HG03439 (cell line): Measurements from ENCODE around the gene LPA.
"Not testable (repeated sequence)": the region's sequence is repeated elsewhere in the genome, so short reads cannot be mapped to it uniquely, and the experiment has no call there.

Experiments used
- ATAC-seq: cut with Tn5 transposase; IDR thresholded peaks from one replicate; pipeline ENCODE4 v1.9.1; 2021; ENCODE audit warnings: mild to moderate bottlenecking, moderate library complexity; ENCODE audit not compliant: unreplicated experiment

The LPA gene, protein sequence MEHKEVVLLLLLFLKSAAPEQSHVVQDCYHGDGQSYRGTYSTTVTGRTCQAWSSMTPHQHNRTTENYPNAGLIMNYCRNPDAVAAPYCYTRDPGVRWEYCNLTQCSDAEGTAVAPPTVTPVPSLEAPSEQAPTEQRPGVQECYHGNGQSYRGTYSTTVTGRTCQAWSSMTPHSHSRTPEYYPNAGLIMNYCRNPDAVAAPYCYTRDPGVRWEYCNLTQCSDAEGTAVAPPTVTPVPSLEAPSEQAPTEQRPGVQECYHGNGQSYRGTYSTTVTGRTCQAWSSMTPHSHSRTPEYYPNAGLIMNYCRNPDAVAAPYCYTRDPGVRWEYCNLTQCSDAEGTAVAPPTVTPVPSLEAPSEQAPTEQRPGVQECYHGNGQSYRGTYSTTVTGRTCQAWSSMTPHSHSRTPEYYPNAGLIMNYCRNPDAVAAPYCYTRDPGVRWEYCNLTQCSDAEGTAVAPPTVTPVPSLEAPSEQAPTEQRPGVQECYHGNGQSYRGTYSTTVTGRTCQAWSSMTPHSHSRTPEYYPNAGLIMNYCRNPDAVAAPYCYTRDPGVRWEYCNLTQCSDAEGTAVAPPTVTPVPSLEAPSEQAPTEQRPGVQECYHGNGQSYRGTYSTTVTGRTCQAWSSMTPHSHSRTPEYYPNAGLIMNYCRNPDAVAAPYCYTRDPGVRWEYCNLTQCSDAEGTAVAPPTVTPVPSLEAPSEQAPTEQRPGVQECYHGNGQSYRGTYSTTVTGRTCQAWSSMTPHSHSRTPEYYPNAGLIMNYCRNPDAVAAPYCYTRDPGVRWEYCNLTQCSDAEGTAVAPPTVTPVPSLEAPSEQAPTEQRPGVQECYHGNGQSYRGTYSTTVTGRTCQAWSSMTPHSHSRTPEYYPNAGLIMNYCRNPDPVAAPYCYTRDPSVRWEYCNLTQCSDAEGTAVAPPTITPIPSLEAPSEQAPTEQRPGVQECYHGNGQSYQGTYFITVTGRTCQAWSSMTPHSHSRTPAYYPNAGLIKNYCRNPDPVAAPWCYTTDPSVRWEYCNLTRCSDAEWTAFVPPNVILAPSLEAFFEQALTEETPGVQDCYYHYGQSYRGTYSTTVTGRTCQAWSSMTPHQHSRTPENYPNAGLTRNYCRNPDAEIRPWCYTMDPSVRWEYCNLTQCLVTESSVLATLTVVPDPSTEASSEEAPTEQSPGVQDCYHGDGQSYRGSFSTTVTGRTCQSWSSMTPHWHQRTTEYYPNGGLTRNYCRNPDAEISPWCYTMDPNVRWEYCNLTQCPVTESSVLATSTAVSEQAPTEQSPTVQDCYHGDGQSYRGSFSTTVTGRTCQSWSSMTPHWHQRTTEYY (N-terminal part only)

DNA sequence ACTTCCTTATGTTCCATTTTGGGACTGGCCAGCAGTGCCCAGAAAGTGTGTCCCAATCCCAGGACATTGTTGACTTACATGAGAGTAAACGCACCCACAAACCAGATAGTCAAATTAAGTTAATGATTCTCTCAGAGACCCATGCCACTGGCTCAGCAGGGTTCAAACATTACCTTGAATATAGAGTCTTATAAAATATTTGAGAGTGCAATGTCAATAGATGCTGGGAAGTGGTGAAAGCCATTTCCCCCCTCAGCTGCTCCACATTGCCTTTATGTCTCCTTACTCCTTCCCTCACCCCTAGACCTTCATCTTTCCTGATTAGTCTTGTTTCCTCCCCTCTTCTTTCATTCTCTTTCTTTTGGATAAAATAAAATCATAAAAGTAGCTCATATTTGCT lies at the start of gene LPA:
LPA (minus strand) TSS at position 78 of the 400 bp plus-strand sequence; CDS start at position 17, 61 bp downstream.
- not testable (repeated sequence) for ATAC-seq

DNA sequence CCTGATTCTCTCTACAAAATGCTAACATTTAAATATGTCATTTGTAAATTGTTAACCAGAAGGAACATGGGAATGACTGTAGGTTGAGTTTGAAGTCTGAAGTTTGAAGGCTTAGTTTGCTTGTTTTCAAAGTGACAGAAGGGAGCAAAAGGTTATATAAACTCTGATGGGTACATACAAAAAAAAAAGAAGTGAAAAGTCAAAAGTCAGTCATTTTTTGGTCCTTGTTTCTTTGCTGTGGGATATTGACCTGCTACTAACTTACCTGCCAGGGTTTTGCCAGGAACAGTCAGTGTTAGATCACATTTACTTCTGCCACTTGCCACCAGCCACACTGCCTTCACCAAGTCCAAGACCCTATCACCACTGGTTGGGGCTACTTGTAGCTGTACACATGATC lies 44.9 kb upstream of the LPA start:
- ATAC-seq = not testable (repeated sequence)

DNA sequence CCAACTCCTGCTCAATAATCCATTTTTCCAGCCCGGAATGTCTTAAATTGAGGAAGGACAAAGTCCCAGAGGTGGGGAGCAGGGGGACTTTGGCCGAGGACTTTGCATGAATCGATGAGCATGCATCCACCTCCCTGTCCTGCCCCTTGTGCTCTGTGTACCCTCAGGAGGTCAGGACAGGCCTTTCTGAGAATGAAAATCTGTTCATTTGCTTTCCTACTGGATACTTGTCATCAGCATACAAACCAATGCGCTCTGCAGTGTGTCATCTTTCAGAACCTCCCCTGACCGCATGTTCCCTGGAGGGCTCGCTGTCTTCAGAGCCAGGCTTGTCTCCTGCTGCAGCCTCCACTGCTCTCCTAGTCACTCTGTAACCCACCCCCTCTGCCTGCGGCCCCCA lies 40.6 kb upstream of the LPA start:
- not testable (repeated sequence) for ATAC-seq

DNA sequence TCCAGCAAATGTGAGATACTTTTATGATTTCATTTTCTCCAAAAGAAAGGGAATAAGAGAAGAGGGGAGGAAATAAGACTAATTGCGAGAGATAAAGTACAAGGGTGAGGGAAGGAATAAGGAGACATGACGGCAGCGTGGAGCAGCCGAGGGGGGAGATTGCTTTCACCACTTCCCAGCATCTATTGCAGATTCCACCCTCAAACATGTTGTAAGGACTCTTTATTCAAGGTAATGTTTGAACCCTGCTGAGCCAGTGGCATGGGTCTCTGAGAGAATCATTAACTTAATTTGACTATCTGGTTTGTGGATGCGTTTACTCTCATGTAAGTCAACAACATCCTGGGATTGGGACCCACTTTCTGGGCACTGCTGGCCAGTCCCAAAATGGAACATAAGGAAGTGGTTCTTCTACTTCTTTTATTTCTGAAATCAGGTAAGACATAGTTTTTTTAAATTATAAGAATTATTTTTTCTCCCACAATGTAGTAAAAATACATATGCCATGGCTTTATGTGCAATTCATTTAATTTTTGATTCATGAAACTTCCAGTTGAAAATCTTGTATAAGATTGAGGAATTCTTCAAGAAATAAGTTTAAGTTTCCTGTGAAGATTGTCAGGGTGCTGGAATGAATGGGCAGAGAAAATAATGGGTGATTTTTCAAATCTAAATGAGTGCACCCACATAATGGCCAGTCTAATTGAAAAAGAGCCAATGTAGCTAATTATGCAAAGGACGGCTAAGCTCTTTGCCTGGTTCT lies 38.0 kb upstream of the LPA start, which contains the start of gene PLG:
PLG (plus strand) TSS at position 327 of the 763 bp plus-strand sequence; CDS start at position 388, 61 bp downstream.
- ATAC-seq = not testable (repeated sequence)

DNA sequence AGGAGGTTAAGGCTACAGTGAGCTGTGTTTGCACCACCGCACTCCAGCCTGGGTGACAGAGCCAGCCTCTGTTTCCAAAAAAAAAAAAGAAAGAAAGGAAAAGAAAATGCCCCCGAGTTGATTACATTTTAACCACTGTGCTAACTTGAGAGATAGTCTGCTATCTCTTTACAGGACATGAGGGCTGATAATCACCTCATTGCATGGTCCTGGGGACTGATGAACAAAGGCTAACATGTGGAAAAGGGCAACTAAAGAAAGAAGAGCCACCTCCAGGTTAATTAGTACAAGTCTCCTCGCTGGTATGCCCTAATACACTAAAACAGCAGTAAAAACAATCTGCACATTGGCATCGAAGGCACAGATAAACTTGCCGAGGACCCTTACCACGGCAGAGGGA lies 33.8 kb upstream of the LPA start:
- no peak for ATAC-seq

DNA sequence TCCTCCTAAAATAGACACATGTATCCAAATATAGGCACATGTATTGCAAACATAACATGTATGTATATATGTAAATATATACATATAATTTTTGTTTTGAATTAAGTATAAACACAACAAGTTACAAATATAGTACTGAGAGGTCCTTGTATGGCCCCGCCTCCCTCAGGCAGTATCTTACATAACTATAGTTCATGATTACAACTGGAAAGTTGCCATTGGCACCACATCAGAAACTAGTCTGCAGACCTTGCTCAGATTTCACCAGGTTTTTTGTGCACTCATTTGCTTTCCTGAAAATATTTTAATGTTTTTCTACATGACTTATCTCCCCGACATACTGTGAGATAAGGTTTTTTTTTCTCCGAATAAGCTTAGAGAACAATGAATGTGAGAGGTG lies 32.8 kb upstream of the LPA start:
- ATAC-seq = not testable (repeated sequence)

DNA sequence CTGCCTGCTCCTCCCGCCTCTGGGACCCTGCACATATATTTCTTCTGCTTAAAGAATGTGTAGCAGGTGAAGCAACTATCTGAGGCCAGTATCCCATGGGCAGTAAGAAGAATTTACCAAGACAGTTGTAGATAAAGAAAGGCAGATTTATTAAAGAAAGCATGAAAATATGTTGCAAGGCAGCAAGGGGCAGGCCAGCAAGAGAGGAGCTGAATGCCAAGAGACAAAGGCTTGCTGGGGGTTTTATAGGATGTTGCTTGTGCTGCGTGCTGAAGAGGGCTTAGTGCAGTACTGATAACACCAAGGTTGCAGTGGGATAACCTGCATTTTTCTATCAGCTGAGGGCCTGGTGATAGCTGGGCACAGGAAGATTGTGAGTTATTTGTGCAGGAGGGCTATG lies 31.5 kb upstream of the LPA start:
- not testable (repeated sequence) for ATAC-seq

DNA sequence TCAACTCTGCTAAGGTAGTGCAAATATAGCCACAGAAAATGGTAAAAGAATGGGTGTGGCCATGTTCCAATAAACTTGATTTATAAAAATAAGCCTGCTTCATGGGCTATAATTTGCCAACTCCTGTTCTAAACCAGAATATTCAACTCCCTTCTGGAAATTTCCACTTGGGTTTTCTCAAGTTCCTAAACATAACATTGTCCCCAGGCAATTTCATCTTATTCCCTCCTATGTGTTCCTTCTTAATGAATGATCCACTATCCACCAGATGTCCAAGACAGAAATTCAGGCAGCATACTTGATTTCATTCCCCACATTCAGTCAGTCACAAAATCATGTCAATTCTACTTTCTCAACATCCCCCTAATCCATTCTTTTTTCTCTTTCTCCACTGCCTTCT lies 30.9 kb upstream of the LPA start:
- not testable (repeated sequence) for ATAC-seq

DNA sequence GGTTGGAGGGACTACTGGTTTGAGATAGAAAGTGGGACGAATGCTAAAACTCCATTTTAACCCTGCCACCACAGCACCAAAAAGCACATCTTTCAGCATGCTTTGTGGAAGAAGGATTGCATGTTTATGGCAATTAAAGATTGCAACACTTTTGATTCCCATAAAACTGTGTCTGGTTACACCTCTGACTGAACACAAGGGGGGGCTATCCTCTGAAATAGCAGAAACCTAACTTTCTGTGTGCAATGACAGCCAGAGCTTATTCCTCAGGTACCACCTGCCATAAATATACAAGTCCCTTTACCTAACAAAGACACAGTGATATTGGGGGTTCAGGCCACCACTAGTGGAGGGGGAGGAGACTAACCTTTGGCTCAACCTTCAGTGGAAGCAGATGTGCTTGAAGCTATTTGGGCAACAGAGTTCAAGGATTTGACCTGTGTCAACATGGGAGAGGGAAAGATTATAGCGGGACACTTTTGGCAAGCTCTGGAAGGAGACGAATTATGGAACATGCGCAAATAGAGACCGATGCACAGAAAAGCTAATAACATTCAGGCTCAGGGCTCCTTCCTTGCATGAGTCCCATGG lies 28.4 kb upstream of the LPA start:
- no peak for ATAC-seq

DNA sequence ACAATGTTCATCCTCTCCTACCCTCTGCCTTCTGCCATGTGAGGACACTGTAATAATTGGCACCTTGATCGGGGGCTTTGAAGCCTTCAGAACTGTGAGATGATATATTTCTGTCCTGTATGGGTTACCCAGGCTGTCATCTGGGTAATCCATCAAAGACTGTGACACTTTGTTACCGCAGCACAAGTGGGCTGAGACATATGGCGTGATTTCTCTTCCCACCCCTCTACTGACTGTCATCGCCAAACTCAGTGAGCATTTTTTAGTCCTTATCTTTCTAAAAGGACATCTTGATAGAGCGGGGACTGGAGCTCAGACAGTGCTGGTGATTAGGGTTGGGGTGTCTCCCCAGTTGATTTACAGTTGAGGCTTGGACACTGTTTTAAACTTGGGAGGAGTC lies 27.5 kb upstream of the LPA start:
- ATAC-seq = no peak

DNA sequence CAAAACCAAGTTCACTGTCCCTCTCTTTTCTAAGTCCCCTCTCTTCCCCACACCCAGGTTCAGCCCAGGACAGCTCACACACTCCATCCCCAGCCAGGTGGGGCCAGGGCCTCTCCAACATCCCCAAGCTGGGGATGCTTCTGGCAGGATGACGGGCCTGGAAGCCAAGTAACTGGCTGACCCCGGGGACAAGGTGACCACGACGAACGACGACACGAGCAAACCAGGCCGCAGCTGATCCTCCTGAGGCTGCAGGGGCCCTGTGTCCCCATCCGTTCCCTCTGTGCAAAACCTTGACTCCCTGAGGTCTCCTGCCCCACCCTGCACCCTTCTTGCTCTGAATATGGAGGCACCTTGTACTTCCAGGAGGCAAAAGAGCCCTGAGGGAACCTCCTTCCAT lies 26.4 kb upstream of the LPA start:
- ATAC-seq = no peak

DNA sequence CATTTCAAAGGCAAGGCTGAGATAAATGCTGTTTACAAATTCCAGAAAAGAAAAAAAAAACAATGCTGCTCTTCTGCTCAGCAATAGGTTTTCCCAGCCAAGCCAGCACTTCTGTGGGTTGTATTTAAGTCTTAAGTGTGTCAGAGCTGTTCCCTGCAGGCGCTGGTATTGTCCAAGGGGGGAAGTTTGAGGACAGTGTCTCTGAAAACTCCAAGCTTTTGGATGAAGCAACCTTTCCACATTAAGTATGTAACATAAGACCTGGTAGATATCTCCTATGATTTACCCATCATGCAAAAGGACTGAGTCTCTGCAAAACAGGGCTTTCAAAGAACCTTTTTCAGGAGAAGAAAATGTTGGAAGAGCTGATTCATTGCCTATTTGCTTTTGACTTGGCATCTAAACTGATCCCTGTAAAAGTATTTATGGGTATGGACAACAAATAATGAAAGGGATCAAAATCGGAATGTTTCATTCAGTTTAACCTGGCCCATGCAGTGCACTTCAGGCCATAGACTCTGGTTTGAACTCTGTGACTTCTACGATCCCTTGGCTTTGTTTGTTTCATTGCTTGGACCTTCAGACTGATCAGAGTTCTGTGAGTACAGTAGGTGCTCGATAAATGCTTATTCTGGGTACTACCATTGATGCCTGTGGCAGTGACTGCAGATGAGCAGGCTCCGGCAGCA lies 21.8 kb upstream of the LPA start:
- ATAC-seq = no peak

DNA sequence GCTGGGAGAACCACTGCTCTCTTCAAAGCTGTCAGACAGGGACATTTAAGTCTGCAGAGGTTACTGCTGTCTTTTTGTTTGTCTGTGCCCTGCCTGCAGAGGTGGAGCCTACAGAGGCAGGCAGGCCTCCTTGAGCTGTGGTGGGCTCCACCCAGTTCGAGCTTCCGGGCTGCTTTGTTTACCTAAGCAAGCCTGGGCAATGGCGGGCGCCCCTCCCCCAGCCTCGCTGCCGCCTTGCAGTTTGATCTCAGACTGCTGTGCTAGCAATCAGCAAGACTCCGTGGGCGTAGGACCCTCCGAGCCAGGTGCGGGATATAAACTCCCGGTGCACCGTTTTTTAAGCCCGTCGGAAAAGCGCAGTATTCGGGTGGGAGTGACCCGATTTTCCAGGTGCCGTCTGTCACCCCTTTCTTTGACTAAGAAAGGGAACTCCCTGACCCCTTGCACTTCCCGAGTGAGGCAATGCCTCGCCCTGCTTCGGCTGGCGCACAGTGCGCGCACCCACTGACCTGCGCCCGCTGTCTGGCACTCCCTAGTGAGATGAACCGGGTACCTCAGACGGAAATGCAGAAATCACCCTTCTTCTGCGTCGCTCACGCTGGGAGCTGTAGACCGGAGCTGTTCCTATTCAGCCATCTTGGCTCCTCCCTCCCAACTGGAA lies 21.2 kb upstream of the LPA start:
- not testable (repeated sequence) for ATAC-seq

DNA sequence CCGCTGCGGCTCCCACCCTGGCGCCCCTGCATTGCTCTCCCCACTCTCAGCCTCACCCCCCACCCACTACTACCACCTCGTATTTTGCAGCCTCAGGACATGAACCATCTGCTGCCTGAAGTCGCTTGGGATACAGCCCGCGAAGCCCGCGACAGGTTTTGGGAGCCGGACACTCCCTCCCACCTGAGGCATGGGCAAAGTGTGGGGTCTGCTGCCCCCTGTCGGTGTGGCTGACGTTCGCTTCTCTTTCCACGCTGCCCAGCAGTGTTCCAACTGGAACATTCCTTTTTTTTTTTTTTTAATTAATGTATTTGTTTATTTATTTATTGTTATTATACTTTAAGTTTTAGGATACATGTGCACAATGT lies 15.3 kb upstream of the LPA start:
- no peak for ATAC-seq

DNA sequence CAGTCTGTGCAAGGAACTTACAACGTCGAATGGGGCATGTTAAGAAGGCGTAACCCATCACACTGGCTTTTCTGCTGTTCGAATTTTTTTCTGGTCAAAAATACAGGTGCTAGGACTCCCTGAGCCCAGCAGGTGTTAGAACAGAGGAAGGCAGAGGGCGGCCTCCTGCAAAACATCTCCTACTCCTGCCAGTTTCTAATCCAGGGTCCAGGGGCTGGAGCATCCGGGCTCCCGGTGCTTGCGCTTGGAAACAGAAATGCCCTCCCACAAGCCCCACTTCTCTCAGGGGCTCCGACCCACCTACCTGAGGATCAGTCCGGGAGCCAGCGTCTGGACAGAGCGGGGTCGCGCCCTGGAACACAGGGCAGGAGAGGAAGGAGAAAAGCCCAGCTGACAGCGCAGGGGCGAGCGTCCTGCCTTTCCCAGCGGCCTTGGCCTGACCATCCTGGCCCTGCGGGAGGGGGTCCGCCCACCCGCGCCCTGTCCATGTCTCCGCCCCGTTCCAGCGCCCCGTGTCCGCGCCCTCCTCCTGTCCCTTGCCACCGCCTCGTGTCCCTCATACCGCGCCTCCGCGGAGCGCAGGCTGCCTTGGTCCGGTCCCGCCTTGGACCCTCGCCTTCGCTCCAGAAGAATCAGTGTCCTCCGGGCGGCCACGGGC lies 14.8 kb upstream of the LPA start:
- ATAC-seq = no peak

DNA sequence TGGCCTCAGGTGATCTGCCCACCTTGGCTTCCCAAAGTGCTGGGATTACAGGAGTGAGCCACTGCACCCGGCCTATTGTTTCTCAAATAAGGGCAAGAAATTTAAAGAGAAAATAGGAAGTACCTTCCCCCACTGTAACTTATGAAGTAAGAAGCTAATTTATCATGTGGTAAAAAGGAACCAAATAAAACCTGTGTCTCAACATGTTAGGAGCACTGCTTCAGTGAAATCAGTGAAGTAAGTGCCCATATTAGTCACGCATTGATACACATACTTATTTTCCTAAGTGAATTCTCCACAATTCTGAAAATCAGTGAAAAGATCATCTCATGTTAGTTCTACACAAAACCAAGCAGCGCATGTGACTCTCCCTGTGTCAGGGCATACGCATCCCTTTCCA lies 14.2 kb upstream of the LPA start:
- no peak for ATAC-seq

DNA sequence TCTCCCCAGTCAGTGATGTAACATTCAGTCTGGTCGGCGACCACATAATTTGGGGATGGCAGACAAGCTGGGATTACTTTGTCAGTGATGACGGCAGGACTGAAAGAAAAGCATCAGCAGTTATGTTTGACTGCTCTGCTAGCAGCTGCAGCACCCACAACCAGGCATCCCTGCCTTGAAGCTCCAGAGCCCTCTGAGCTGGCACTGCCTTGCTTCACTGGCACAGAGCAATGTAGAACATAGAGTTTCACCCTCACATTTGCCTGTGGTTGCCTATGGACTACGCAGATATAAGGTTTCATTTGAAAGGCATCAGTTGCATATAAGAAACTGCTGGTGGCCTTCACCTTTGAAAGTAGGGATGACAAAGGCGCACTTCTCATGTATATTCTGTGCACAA lies 12.3 kb upstream of the LPA start:
- ATAC-seq = not testable (repeated sequence)

DNA sequence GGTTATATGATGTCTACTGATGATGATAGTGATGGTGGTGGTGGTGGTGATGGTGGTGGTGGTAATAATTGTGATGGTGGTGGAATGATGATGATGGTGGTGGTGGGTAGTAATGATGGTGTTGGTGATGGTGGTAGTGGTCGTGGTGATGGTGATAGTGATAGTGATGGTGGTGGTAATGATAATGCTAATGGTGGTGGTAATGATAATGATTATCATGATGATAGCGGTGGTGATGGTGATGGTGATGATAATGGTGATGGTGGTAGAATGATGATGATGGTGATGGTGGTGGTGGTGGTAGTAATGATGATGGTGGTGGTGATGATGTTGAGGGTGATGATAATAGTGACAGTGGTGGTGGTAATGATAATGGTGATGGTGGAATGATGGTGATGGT lies 4.5 kb upstream of the LPA start:
- no peak for ATAC-seq
